ENCODE results near the gene RGS7.
"Not testable (repeated sequence)": the region's sequence is repeated elsewhere in the genome, so short reads cannot be mapped to it uniquely, and the experiment has no call there.

Gene RGS7

DNA sequence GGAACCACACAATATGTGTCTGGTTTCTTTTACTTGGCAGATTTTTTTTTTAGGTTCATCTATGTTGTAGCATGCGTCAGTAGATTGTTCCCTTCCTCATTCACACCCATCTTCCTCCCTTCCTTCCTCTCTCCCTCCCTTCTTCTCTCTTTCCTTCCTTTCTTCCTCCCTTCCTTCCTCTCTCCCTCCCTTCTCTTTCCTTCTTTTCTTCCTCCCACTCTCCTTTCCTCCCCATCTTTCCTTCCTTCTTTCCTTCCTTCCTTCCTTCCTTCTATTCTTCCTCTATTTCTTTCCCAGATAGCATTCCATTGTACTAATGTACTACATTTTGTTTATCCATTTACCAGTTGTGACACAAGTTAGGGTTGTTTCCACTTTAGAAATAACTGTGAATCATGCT lies 218.0 kb downstream of the RGS7 start:
- DNase-seq (ENCODE audit: low read depth) = no peak

- no peak for DNase-seq (ENCODE audit: low read depth)
Measured at GRCh38 chr1:241138248-241138647, 218.8 kb downstream of the RGS7 start.

DNA sequence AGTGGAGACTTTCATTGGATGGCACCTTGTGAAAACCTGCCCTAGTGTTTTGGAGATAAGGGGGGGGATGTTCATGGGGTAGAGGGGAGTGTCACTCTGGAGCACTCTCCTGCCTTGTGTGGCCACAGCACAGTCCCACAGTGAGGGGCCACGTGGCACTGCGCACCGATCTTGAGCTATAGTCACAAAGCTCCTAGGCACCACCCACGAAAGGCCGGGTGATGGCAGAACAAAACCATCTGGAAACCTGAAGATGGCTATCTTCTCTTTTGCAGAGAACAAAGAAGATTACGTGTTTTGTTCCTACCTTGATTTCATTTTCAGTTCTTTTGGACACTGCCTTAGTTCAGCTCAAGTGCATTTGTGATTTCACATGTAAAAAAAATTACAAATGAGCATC lies 220.6 kb downstream of the RGS7 start:
- no peak for DNase-seq (ENCODE audit: low read depth)

DNA sequence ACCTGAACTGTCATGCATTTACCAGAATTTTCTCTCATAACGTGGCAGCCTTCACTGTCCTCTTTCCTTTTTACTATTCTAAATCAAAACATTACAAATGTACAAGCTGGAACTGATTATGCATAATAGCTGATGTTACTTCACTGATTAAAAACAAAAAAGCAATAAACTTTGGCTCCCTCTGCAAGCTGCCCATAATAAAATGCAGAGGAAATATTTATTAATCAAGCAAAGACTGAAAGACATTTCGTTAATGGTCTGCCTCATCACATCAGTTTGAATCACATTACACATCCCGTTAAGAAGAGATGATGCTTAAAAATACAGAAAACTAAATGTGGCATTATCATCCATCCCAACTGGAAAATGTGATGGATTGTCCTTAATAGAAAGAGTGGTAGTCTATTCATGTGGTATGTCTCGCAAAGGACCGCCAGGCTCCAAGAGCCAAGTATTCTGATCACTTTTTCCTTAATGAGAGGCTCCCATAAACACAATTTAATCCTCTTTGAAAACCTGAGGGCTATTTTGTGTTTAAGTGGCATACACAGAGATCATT lies 225.3 kb downstream of the RGS7 start:
- no peak for DNase-seq (ENCODE audit: low read depth)

GRCh38 chr1:241130881-241131280 lies 226.1 kb downstream of the RGS7 start:
- no peak for DNase-seq (ENCODE audit: low read depth)

GRCh38 chr1:241129207-241129960 lies 227.6 kb downstream of the RGS7 start:
- DNase-seq (ENCODE audit: low read depth) = no peak

DNA sequence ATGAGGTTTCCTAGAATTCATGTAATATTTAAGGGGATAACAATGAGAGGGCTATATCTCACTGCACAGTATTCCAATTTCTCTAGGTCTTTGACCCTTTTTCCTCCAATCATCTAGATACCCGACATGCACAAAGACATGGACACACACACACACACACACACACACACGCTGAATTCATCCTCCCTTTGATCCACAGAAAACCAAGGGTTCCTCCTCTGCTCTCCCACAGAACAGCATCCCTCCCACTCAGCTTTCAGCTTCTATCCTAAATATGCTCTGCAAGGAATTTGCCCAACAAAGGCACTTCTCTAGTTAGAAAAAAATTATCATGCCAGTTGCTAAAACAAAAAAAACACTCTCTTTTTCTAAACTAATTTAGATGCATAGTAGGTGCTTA lies 231.7 kb downstream of the RGS7 start:
- DNase-seq (ENCODE audit: low read depth) = no peak

DNA sequence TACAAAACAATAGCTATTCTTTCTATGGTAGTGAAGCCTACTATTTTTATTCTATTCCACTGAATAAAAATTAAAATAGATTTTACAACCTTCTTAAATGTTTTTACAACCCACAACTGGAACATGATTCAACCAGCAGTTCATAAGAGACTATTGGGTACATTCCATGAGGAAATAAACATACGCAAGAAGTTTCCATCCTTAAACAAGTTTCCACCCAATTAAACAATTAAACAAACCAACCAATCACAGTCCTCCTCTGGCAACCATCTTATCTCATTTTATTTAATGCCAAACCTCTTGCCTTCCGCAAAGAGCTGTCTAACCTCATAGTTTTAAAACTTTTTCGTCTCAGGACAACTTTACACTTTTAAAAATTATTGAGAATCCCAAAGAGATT lies 239.0 kb downstream of the RGS7 start:
- DNase-seq (ENCODE audit: low read depth) = no peak

DNA sequence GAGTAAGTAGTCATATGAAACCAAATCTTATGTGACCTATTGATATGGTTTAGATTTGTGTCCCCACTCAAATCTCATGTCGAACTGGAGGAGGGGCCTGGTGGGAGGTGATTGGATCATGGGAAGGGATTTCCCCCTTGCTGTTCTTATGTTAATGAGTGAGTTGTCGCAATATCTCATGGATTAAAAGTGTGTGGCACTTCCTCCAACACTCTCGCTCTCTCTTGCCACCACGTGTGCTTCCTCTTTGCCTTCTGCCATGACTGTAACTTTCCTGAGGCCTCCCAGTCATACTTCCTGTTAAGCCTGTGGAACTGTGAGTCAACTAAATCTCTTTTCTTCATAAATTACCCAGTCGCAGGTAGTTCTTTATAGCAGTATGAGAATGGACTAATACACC lies 241.2 kb downstream of the RGS7 start:
- no peak for DNase-seq (ENCODE audit: low read depth)

GRCh38 chr1:241114699-241115233 lies 242.2 kb downstream of the RGS7 start:
- DNase-seq (ENCODE audit: low read depth) = no peak

DNA sequence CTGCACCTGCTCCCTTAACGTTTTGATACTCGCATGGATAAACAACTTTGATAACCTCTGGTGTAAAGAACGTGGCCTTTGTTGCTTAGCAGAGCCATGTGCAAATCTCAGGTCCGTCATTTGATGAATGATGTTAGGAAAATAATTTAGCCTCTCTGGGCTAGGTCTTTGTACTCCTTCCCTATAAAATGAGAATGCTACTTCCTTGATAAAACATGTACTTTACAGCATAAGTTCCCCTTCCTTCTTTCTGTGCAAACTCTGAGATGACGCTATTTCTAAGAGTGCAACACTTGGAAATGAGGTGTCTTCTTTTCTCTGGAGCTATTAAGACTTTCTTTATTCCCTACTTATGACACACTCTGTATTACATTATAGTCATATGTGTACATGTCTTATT lies 243.4 kb downstream of the RGS7 start:
- no peak for DNase-seq (ENCODE audit: low read depth)

- DNase-seq (ENCODE audit: low read depth) = no peak
Measured at GRCh38 chr1:241109039-241109438, 248.0 kb downstream of the RGS7 start.

DNA sequence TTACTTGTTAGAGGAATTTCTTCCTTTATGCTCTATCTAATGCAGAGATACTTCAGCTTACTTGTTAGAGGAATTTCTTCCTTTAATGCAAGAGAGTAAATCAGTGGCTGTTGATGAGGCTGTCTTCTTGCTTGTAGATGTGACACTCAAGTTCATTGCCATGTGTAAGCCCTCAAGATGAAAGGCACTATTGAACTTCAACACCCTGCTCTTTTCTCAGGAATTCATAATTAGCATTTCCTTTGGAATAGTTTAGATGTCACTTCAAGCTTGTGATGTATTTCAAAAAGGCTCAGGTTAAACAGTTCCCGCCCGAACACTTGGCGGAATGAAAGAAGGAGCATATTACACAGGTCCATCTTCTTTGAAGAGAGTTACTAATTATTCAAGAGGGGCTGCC lies 251.9 kb downstream of the RGS7 start:
- no peak for DNase-seq (ENCODE audit: low read depth)

- no peak for DNase-seq (ENCODE audit: low read depth)
Measured at GRCh38 chr1:241102664-241103063, 254.3 kb downstream of the RGS7 start.

GRCh38 chr1:241101622-241102021 lies 255.4 kb downstream of the RGS7 start:
- no peak for DNase-seq (ENCODE audit: low read depth)

DNA sequence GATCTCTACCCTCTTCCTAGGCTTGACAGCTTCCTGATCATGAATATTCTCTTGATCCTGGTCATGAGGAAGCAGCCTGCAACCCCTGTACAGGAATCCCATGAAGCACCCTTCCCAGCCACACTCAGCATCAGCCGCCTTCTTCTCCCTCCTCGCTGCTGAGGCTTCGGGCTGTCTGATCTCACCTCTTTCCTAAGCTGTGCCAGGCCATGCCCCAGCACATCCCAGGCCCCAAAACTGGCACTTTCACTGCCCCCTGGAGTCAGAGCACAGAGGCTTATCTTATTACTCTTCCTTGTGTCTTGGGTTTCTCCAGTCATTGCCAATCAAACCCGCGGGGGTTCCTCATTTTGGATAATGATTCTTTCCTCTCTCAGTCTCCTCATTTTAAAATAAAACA lies 259.5 kb downstream of the RGS7 start:
- DNase-seq (ENCODE audit: low read depth) = no peak

DNA sequence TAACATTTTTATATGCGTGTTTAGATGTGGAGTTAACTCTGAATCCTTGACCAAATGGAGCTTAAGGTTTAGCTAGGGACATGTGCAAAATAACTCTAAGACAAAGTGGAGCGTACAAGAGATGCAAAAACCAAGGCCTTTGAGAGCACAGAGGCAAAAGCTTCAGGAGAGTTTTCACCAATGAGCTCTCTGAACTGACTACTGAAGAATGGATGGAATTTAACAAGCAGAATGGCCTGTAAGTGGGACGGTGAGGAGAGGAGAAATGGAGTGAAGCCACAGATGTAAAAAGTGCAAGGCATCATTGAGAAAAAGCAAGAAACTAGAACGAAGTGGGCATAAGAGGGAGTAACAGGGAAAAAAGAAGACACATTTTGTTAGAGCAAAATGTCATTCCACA lies 260.0 kb downstream of the RGS7 start:
- DNase-seq (ENCODE audit: low read depth) = no peak

DNA sequence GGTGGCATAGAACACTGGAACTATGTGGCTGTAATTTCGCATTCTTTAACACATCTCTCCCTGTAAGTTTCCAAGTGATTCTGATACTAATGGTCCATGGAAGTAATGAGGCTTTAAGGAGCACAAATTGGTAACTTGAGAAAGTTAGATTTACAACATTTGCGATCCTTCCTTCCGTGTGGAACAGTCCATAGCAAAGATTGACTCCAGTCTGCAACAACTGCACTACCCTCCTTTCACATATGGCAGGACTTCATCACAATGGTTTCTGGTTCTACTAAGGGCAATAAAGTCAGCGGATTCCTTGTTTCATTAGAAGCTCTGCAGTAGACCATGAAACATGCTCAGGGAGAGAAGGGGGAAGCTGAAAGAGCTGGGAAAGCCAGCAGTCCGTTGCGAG lies 261.2 kb downstream of the RGS7 start:
- DNase-seq (ENCODE audit: low read depth) = no peak

DNA sequence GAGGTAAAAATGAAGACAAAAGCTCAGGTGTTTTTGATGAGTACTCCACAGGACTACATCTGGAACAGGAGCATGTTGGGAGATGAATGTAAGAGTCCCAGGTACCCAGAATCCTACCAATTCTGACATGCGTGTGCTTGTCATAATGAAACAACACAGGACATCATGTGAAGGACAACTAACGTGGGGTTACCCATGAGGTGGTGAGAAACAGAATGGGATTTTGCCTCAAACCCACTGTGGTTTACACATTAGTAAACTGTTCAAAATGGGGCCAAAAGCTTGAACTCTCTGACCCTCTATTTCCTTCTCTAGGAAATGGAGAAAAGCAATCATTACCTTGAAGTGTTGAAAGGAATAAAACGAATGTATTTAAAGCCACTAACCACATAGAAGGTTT lies 266.2 kb downstream of the RGS7 start:
- DNase-seq (ENCODE audit: low read depth) = no peak

DNA sequence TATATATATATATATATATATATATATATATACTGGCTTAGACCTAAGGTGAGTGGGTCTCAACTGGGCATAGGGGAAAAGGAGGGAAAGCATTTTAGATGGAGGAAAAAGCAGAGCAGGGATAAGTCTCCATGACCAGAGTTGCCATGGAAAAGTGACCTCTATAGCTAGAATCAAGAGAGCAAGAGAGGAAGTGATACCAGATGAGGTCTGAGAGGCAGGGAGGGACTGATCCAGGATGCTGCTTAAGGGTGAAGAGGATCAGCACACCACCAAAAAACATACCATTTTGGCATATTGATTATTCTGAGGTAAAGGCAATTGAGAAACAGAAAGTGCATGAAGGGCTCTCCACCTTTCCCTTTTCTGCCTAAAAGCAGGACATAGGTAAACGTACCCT lies 267.9 kb downstream of the RGS7 start:
- DNase-seq (ENCODE audit: low read depth) = not testable (repeated sequence)

- not testable (repeated sequence) for DNase-seq (ENCODE audit: low read depth)
Measured at GRCh38 chr1:241088075-241088474, 268.9 kb downstream of the RGS7 start.

DNA sequence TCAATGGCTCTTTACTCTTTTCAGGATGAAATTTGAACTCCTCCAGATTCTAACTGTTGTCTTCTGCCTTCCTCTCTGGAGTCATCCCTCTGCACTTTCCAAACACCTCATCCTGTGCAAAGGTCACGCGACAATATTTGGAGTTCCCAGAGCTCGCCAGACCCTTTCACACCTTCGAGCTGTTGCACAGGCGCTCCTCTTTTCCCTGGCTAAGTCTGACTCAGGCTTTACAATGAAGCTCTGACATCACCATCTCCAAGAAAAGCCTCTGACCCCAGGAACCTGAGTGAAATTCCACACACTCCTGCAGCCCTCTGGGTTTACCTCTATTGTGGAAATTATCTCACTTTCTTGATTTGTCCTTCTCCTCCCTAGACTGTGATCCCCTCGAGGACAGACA lies 270.3 kb downstream of the RGS7 start:
- DNase-seq (ENCODE audit: low read depth) = no peak

GRCh38 chr1:241083285-241083684 lies 273.7 kb downstream of the RGS7 start:
- no peak for DNase-seq (ENCODE audit: low read depth)

GRCh38 chr1:241081473-241081872 lies 275.5 kb downstream of the RGS7 start:
- peak; percentile 3 for DNase-seq (ENCODE audit: low read depth)
